ENCODE measurements around the gene PFKFB1. TPM values are rescaled to one million over a fixed set of nuclear protein-coding genes. Genes with fewer than 3 reads are reported as not detected.

The PFKFB1 gene
- total RNA-seq, 2 donors from 2014 or later = 0.23 to 1.0 TPM

GRCh38 chrX:55029291-55029690, 35.3 kb upstream of the PFKFB1 start:
- intact Hi-C loops (cut with DNase I) = no loop called here
- H3K4me1 ChIP-seq (replicated peaks) = no peaks in the 10 kb centered on the region
- no peak for DNase-seq (ENCODE audit: low spot score)
- WGBS = 89% methylated on average over 2 of the region's 2 CpGs
- no peak overlapping the region for H3K27ac ChIP-seq
- no peak overlapping the region for H3K4me3 ChIP-seq
- H3K27me3 ChIP-seq (replicated peaks; ENCODE audit: insufficient read depth) = no peaks in the 10 kb centered on the region
- no peaks in the 10 kb centered on the region for H3K36me3 ChIP-seq
- TF ChIP-seq POLR2A (IDR thresholded peaks at IDR 0.05) (no peak), CTCF (IDR thresholded peaks at IDR 0.05) (no peak), POLR2AphosphoS5 (IDR thresholded peaks at IDR 0.05) (no peak)
- no peaks in the 10 kb centered on the region for H3K9me3 ChIP-seq

- DNase-seq (ENCODE audit: low spot score) = no peak
- Histone ChIP-seq H3K9me3 (no peaks in the 10 kb centered on the region), H3K36me3 (no peaks in the 10 kb centered on the region), H3K4me3 (no peak overlapping the region), H3K4me1 (replicated peaks) (no peaks in the 10 kb centered on the region), H3K27ac (no peak overlapping the region), H3K27me3 (replicated peaks; ENCODE audit: insufficient read depth) (no peaks in the 10 kb centered on the region)
- intact Hi-C loops (cut with DNase I) = no loop called here
- TF ChIP-seq POLR2AphosphoS5 (IDR thresholded peaks at IDR 0.05) = no peak
- TF ChIP-seq CTCF (IDR thresholded peaks at IDR 0.05) = no peak
- TF ChIP-seq POLR2A (IDR thresholded peaks at IDR 0.05) = no peak
These were observed 34.6 kb upstream of the PFKFB1 start for GRCh38 chrX:55028611-55029010.

GRCh38 chrX:55028040-55028439, 34.1 kb upstream of the PFKFB1 start:
- no peak for DNase-seq (ENCODE audit: low spot score)
- H3K9me3 ChIP-seq = no peaks in the 10 kb centered on the region
- WGBS = 86% methylated on average over 4 of the region's 4 CpGs
- no peak overlapping the region for H3K4me3 ChIP-seq
- no peaks in the 10 kb centered on the region for H3K36me3 ChIP-seq
- H3K4me1 ChIP-seq (replicated peaks) = no peaks in the 10 kb centered on the region
- no peaks in the 10 kb centered on the region for H3K27me3 ChIP-seq (replicated peaks; ENCODE audit: insufficient read depth)
- intact Hi-C loops (cut with DNase I) = no loop called here
- no peak overlapping the region for H3K27ac ChIP-seq
- TF ChIP-seq POLR2AphosphoS5 (IDR thresholded peaks at IDR 0.05) (no peak), POLR2A (IDR thresholded peaks at IDR 0.05) (no peak), CTCF (IDR thresholded peaks at IDR 0.05) (no peak)

- no peak overlapping the region for H3K27ac ChIP-seq
- H3K4me3 ChIP-seq = no peak overlapping the region
- H3K9me3 ChIP-seq = no peaks in the 10 kb centered on the region
- 66% methylated on average over 2 of the region's 2 CpGs for WGBS
- H3K36me3 ChIP-seq = no peaks in the 10 kb centered on the region
- TF ChIP-seq POLR2AphosphoS5 (IDR thresholded peaks at IDR 0.05) = no peak
- no peak for TF ChIP-seq CTCF (IDR thresholded peaks at IDR 0.05)
- TF ChIP-seq POLR2A (IDR thresholded peaks at IDR 0.05) = no peak
- no peaks in the 10 kb centered on the region for H3K27me3 ChIP-seq (replicated peaks; ENCODE audit: insufficient read depth)
- no peak for DNase-seq (ENCODE audit: low spot score)
- intact Hi-C loops (cut with DNase I) = no loop called here
- no peaks in the 10 kb centered on the region for H3K4me1 ChIP-seq (replicated peaks)
These were observed 32.9 kb upstream of the PFKFB1 start for GRCh38 chrX:55026840-55027239.

- TF ChIP-seq POLR2AphosphoS5 (IDR thresholded peaks at IDR 0.05) (no peak), CTCF (IDR thresholded peaks at IDR 0.05) (no peak), POLR2A (IDR thresholded peaks at IDR 0.05) (no peak)
- no peak overlapping the region for H3K4me3 ChIP-seq
- H3K27ac ChIP-seq = no peak overlapping the region
- no peaks in the 10 kb centered on the region for H3K4me1 ChIP-seq (replicated peaks)
- no peaks in the 10 kb centered on the region for H3K27me3 ChIP-seq (replicated peaks; ENCODE audit: insufficient read depth)
- no peaks in the 10 kb centered on the region for H3K36me3 ChIP-seq
- DNase-seq (ENCODE audit: low spot score) = no peak
- no peaks in the 10 kb centered on the region for H3K9me3 ChIP-seq
- intact Hi-C loops (cut with DNase I) = no loop called here
These were observed 32.2 kb upstream of the PFKFB1 start for GRCh38 chrX:55026143-55026542.
